CD4-positive, alpha-beta T cell treated with Interleukin-15 for 4 hours (primary cell): ENCODE results near the gene RNF169.
"Not testable (repeated sequence)": the region's sequence is repeated elsewhere in the genome, so short reads cannot be mapped to it uniquely, and the experiment has no call there.

Experiments
- DNase-seq: peaks from one replicate; pipeline ENCODE4 v3.0.0-alpha.2; 2020; ENCODE audit warnings: low spot score

RNF169 gene

DNA sequence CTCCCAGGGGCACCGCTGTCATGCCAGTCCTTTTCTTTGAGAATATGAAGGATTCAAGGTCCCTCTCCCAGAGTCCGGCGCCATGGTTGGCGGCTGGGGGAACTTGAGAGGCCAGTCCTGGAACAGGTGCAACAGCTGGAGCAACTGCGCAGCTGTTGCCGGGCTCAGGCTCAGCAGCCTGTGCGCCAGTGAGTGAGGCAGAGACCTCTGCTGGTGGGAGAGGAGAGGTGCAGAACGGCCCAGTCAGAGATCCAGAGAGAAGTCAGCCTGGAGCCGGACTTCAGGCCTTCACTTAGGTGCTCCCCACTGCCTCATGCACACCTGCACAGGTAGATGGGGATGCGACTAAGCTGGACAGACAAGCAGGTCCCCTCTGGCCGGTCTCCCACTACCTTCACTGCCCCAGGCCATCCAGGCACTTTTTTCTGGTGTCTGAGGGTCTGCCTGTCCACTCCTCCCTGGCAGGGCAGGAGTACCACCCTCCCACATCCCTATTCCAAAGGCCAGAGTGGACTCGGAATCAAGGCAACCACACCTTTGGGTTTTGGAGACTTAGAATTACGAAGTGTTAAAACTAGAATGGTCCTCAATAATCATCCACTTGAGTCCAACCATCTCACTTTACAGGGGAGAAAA is 22.0 kb upstream of the RNF169 start:
- peak; percentile 53 for DNase-seq

DNA sequence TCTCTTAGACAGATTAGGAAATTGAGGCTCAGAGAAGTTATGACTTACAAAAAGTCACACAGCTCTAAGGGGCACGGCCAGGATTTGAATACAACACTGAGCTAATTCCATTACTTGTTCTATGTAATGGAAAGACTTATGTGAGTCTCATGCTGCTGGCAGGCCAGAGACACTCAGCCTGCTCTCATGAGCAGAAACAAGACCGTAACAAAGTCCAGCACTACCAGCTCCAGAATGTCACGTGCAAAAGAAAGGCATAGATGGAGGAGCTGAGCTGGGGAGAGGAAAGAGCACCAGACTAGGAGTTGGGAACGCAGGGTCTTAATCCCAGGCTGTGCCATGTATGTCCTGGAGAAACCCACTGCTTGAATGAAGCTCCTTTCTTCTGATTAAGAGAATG is 19.3 kb upstream of the RNF169 start:
- DNase-seq: no peak

- DNase-seq: no peak
Measured at GRCh38 chr11:74730571-74731260, 17.9 kb upstream of the RNF169 start.

DNA sequence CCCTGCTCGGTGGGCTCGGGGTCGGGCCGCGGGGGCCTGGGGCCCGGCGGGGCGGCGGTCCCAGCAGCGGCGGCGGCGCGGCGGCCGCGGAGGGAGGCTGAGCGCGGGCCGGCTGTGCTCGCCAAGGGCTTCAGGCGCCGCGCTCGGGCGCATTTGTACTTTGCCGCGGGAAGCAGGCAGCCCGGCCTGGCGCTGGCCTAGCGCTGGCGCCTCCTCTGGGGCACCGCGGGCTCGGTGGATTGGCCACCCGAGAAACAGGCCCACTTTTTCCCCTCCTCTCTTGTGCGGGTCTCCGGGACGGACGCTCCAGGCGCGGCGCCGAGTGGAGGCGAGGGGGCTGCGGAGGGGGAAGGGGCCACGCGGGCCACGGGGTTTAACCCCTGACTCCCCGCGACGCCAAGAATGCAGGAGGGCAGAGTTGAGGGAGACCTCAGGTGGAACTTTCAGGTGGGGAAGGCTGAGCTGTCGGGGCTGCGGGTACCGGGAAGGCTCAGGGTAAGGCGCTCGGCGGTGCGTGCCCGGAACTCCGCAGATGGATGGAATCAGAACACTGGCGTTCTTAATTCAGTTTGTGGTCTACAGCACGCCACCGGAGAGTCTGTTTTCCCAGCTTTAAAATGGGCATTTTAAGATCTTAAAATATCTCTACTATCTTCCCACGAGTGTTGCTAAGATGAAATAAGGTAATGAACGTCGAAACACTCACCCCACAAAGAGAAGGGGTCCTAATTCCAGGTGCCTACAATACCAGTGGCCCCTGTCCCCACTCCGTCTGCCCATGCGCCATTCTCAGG is 17.2 kb upstream of the RNF169 start, which contains the start of gene CHRDL2:
CHRDL2 (minus strand) TSS at position 126 of the 794 bp plus-strand sequence. CDS start 538 bp downstream, outside the sequence.
- no peak for DNase-seq

- DNase-seq: no peak
Measured at GRCh38 chr11:74734559-74734925, 14.1 kb upstream of the RNF169 start.

GRCh38 chr11:74735365-74735928 is 13.2 kb upstream of the RNF169 start:
- DNase-seq: no peak

DNA sequence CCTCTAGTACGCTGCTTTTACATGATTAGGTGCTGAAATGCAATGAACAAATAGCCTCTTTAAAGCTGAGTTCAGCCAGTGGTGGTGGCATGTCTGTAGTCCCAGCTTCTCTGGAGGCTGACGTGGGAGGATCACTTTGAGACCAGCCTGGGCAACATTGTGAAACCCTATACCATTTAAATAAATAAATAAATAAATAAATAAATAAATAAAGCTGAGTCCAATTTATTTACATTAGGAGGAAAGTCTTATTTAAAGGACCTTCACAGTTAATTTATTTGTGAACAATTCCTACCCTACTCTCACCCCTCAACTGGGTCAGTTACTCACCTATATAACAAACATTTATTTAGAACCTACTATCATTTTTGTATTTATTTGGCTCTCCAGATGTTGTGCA is 12.6 kb upstream of the RNF169 start:
- no peak for DNase-seq

- DNase-seq: peak; percentile 52
Measured at GRCh38 chr11:74739546-74740270, 8.9 kb upstream of the RNF169 start.

DNA sequence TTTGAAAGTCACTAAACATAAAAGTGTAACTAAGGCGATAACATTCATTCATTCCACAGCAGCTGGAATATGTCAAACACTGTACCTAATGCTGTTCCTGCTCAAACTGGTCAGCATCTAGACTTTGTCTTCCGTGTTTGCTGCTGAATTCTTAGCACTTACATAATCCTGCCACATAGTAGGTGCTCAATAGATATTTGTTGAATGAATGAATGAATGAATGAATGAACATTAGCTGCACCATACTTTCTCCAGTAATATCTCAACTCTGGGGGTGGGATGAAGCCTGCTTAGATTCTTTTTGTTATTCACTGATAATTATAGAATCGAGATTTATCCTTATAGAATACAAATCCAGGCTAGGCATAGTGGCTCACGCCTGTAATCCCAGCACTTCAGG is 6.6 kb upstream of the RNF169 start:
- DNase-seq: no peak

DNA sequence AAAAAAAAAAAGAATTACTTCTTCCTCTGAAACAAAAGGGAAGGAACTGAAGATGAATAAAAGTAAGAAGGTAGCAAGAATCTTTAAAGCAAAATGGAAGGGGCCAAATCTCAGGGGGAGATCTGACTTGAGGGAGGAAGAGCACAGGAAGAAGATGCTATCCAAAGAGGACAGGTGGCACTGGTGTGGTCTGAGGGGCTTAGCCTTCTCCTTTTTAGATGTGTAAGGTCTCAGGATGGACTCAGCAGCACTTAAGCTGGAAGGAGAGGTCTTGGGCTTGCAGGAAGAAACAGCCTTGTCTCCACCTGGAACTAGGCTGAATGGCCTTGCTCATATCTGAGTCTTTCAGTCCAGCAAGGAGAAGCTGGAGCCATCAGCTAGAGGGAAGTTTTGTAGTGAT is 5.0 kb upstream of the RNF169 start:
- no peak for DNase-seq

GRCh38 chr11:74744277-74744676 is 4.4 kb upstream of the RNF169 start:
- no peak for DNase-seq

DNA sequence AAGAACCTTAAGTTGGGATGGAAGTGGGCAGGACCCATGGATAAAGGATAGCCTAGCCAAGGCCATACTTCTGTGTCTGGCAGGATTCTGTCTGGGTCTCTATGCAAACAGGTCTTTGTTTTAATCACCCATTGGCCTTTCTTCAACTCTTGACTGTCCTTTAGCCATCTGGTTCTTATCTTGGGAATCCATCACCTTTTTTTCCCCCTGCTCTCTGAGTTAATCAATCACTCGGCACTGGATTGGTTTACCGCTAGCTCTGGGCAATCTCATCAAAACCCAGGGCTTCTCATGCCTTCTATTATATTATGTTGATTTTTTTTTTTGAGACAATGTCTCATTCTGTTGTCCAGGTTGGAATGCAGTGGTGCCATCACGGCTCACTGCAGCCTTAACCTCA is 1.8 kb upstream of the RNF169 start:
- DNase-seq: no peak

DNA sequence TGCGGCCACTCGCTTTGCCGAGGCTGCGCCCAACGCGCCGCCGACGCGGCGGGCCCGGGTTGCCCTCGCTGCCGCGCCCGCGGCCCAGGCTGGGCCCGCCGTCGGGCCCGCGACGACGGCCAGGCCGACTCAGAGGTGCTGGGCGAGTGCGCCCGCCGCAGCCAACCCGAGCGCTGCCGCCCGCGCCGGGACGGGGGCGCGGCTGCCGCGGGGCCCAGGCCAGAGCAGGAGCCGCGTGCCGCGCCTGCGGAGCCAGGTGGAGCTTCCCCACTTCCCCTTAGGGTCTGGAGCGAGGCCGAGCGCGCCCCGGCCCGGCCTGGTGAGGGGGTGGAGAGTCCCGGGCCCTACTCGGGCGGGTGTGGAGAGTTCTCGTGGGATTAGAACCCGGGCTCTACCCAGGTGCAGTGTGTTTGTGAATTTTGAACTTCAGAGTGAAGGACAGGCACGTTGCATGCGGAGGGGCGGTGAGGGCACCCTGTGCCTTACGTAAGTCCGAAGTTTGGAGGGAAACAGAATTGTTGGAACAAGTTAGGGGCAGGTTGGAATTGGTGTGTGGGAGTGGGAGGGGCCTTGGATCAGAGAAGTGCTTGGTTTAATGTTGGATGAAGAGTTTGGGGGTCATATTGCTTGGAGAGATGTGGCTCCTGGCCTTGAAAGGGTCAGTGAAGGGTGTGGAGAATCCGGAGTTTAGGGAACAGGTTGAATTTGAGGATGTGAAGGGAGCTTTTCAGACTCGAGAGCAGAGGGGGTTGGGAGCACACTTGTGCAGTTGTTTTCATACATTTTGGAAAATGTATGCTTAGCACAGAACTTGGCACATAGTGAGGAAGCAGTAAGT is 697 bp downstream of the RNF169 start:
- DNase-seq: peak; percentile 31

DNA sequence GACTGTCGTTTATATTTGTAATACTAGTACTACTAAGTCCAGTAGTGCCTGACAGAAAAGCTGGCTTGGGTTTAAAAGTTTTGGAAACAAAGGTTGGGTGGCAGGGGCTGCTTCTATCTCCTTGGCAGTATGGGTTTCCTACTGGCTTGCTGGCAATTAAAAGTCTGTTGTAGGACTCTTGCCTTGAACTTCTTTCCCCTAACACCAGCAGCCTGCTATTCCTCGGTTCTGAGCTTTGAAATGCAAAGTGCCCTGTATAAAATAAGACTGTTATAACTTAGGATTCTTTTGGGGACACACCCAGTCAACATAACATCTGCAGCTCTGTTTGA is 1.3 kb downstream of the RNF169 start:
- no peak for DNase-seq

- DNase-seq: not testable (repeated sequence)
Measured at GRCh38 chr11:74750598-74750997, 1.9 kb downstream of the RNF169 start.

GRCh38 chr11:74751303-74751702 is 2.7 kb downstream of the RNF169 start:
- no peak for DNase-seq

DNA sequence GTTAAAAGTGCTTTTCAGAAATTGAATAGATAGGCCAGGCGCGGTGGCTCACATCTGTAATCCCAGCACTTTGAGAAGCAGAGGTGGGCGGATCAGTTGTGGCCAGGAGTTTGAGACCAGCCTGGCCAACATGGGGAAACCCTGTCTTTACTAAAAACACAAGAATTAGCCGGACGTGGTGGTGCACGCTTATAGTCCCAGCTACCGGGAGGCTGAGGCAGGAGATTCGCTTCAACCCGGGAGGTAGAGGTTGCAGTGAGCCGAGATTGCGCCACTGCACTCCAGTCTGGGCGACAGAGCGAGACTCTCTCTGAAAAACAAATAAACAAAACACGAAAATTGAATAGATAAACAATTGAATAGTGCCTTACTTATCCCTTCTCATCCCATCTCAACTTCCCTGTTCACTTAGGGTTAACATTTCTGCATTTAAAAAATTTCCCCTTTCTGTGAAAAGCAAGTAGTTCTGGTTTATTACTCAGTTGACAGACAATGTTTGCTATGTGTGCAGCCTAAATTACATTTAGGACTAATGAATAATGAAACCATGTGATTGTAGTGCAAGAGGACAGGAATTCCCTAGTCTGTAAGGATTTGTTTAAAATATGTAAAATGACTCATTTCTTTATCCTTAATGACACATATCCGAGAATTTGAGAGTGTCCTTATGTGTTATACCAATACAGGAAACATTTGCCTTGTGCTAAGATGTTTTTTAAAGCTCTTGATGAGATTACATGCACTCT is 6.0 kb downstream of the RNF169 start:
- no peak for DNase-seq

- no peak for DNase-seq
Measured at GRCh38 chr11:74755395-74755995, 6.8 kb downstream of the RNF169 start.

DNA sequence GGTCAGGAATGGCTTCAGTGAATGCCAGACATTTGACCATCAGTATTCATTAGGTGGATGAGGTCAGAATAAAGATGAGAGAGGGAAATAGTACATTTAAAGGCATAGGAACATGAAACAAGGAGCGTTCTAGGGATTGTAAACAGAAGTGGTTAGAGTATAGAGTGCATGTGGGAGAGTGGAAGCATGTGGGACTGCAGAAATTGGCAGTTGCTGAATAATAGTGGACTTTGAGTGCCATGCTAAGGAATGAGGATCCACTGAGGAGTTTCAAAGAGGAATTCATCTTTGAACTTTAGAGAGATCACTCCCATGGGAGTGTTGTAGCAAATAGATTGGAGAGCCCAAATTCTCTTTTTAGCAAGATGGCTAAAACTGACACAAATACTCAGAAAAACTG is 7.9 kb downstream of the RNF169 start:
- no peak for DNase-seq

GRCh38 chr11:74766905-74767304 is 18.3 kb downstream of the RNF169 start:
- DNase-seq: no peak
